K562 (cell line): ENCODE results near the gene ZNF549. TPM values are rescaled to one million over a fixed set of nuclear protein-coding genes. Genes with fewer than 3 reads are reported as not detected.

Source experiments
- ATAC-seq: fragments of 200-7000 bp; cut with Tn5 transposase; 3 replicates; pipeline ENCODE4 v1.9.1; 2020; ENCODE audit warnings: moderate library complexity
- BruUV-seq: library from RNA; stranded (reverse); fragments of 400-500 nt; replicated peaks from 2 replicates; lab custom pipeline; 2021; lab: Mats Ljungman, UMichigan
- CTCF ChIA-PET: fragments of 300-600 bp; formaldehyde crosslinking; extraction: SDS; loops from one replicate; lab custom pipeline; 2021; ENCODE audit warnings: low intra/inter-chr PET ratio; lab: Yijun Ruan, JAX
- POLR2A ChIA-PET: fragments of 300-600, 350-650 bp; sonication (Branson Sonifier 250); formaldehyde crosslinking; extraction: SDS; loops from one replicate; lab custom pipeline; 2021; ENCODE audit warnings: antibody characterized with exemption, inconsistent platforms; lab: Yijun Ruan, JAX
- DNase-seq, 4 experiments: peaks; one replicate each; pipeline versions ENCODE4 v3.0.0 to v3.0.0-alpha.2; 2011 to 2018; ENCODE audit warnings: low spot score in 3 of 4, mixed read lengths in 3 of 4; ENCODE audit errors: extremely low read depth in 1 of 4
- FAIRE-seq: peaks from 2 replicates; lab custom pipeline; 2011; peaks lifted over from hg19 to GRCh38; lab: Jason Lieb, UNC
- H2AFZ ChIP-seq: 2 replicates; pipeline ENCODE4 v1.6.0; 2011; ENCODE audit warnings: low read depth, low read length, control low read depth, inconsistent platforms
- H3K27ac ChIP-seq: fragments of 200-600 bp; 3 replicates; pipeline ENCODE4 v1.8.0; 2011; ENCODE audit warnings: low read depth, mild to moderate bottlenecking, control low read depth, inconsistent platforms, low read length, moderate library complexity, mixed read lengths; ENCODE audit errors: extremely low read depth
- H3K27me3 ChIP-seq, 2 experiments: fragments of 300-600 bp in 1 of 2; 2 replicates in 1 of 2; 3 replicates in 1 of 2; pipeline versions ENCODE4 v1.6.0 to v1.8.0; 2011; ENCODE audit warnings: inconsistent platforms in 2 of 2, low read length in 2 of 2, mild to moderate bottlenecking in 1 of 2, mixed read lengths in 1 of 2, moderate library complexity in 1 of 2; ENCODE audit not compliant: control insufficient read depth in 2 of 2, insufficient read depth in 2 of 2
- H3K36me3 ChIP-seq: fragments of 300-600 bp; 3 replicates; pipeline ENCODE4 v1.8.0; 2011; ENCODE audit warnings: mild to moderate bottlenecking, low read length, inconsistent platforms; ENCODE audit not compliant: control insufficient read depth, insufficient read depth
- H3K4me1 ChIP-seq, 2 experiments: fragments of 200-600 bp in 1 of 2; replicated peaks in 1 of 2; 2 replicates in 1 of 2; 3 replicates in 1 of 2; pipeline versions ENCODE4 v1.5.1 to v1.8.0; 2011; ENCODE audit warnings: inconsistent platforms in 2 of 2, low read length in 2 of 2, mild to moderate bottlenecking in 1 of 2, mixed read lengths in 1 of 2, moderate library complexity in 1 of 2; ENCODE audit not compliant: control insufficient read depth in 2 of 2, insufficient read depth in 2 of 2
- H3K4me2 ChIP-seq: 2 replicates; pipeline ENCODE4 v1.6.1; 2011; ENCODE audit warnings: low read length, control low read depth, inconsistent platforms, mixed read lengths; ENCODE audit not compliant: insufficient read depth
- H3K4me3 ChIP-seq: fragments of 200-600 bp; sonication (generic), shearing (Covaris generic); 2 replicates; pipeline ENCODE4 v1.5.1; 2016; ENCODE audit warnings: control low read depth, inconsistent platforms
- H3K79me2 ChIP-seq: fragments of 200-600 bp; 3 replicates; pipeline ENCODE4 v1.8.0; 2011; ENCODE audit warnings: low read length, inconsistent platforms; ENCODE audit not compliant: control insufficient read depth, insufficient read depth
- H3K9ac ChIP-seq, 2 experiments: 2 replicates each; pipeline versions ENCODE4 v1.6.0 to v1.6.1; 2011; ENCODE audit warnings: low read depth in 2 of 2, low read length in 2 of 2, control low read depth in 1 of 2, inconsistent platforms in 1 of 2, mild to moderate bottlenecking in 1 of 2, mixed read lengths in 1 of 2; ENCODE audit not compliant: insufficient read depth in 1 of 2
- H3K9me1 ChIP-seq: one replicate; pipeline ENCODE4 v1.6.0; 2011; ENCODE audit warnings: inconsistent platforms, mild to moderate bottlenecking, low read length, moderate library complexity; ENCODE audit not compliant: control insufficient read depth, insufficient read depth
- H3K9me3 ChIP-seq: replicated peaks from 2 replicates; pipeline ENCODE4 v1.5.1; 2011; ENCODE audit warnings: low read depth, low read length, inconsistent platforms; ENCODE audit not compliant: control insufficient read depth, insufficient read depth
- H4K20me1 ChIP-seq: replicated peaks from 2 replicates; pipeline ENCODE4 v1.6.1; 2011; ENCODE audit warnings: low read length, inconsistent platforms, mixed read lengths; ENCODE audit not compliant: control insufficient read depth, insufficient read depth
- ARID1B ChIP-seq: fragments of 450-650 bp; IDR thresholded peaks from 2 replicates; pipeline ENCODE4 v1.6.1; 2016; ENCODE audit warnings: antibody characterized with exemption, mild to moderate bottlenecking, inconsistent platforms
- CBX8 ChIP-seq: fragments of 200-600 bp; sonication (generic); IDR thresholded peaks from 2 replicates; pipeline ENCODE4 v1.6.1; 2012; ENCODE audit warnings: borderline replicate concordance, mixed run types, low read depth, mild to moderate bottlenecking, moderate library complexity, mixed read lengths, low read length, control low read depth, inconsistent platforms; ENCODE audit not compliant: poor library complexity, severe bottlenecking; ENCODE audit errors: extremely low read depth
- CHD2 ChIP-seq: IDR thresholded peaks from 2 replicates; pipeline ENCODE4 v1.6.1; 2011; ENCODE audit warnings: low read depth, low read length
- ESRRA ChIP-seq: fragments of 450-650 bp; IDR thresholded peaks from 2 replicates; pipeline ENCODE4 v1.6.1; 2014; ENCODE audit warnings: low read depth, mild to moderate bottlenecking, moderate library complexity, borderline replicate concordance
- GABPA ChIP-seq: fragments of 200-800 bp; sonication (Bioruptor generic); conservative IDR thresholded peaks from 2 replicates; pipeline ENCODE4 v1.6.1; 2016; ENCODE audit warnings: low read depth, missing genetic modification characterization, missing compliant biosample characterization
- GABPB1 ChIP-seq: sonication (generic); formaldehyde crosslinking; IDR thresholded peaks from 2 replicates; pipeline ENCODE4 v1.8.0; 2022; ENCODE audit warnings: mild to moderate bottlenecking, missing genetic modification reagents
- HMG20A ChIP-seq: fragments of 450-650 bp; formaldehyde crosslinking; conservative IDR thresholded peaks from 2 replicates; pipeline ENCODE4 v1.4.0; 2020; ENCODE audit warnings: mild to moderate bottlenecking, mixed read lengths
- NCOA6 ChIP-seq: fragments of 450-650 bp; IDR thresholded peaks from 2 replicates; pipeline ENCODE4 v1.6.1; 2017; ENCODE audit warnings: mild to moderate bottlenecking
- RBM22 ChIP-seq: fragments of 200-400 bp; formaldehyde crosslinking; IDR thresholded peaks from 2 replicates; pipeline ENCODE4 v1.6.1; 2018; ENCODE audit warnings: low read length, low read depth; ENCODE audit not compliant: poor library complexity, severe bottlenecking
- RFX1 ChIP-seq: fragments of 450-650 bp; IDR thresholded peaks from 2 replicates; pipeline ENCODE4 v1.6.1; 2016; ENCODE audit warnings: mild to moderate bottlenecking, moderate library complexity
- SAFB ChIP-seq: fragments of 200-400 bp; formaldehyde crosslinking; IDR thresholded peaks from 2 replicates; pipeline ENCODE4 v1.6.1; 2017; ENCODE audit warnings: low read depth, low read length, borderline replicate concordance
- SMAD1 ChIP-seq: fragments of 150-350 bp; IDR thresholded peaks from 2 replicates; pipeline ENCODE4 v1.6.1; 2014; ENCODE audit warnings: low read length, low read depth; ENCODE audit not compliant: partially characterized antibody
- SP1 ChIP-seq: sonication (generic); formaldehyde crosslinking; IDR thresholded peaks from 2 replicates; pipeline ENCODE4 v1.8.1; 2022; ENCODE audit warnings: mild to moderate bottlenecking, missing genetic modification reagents
- SREBF1 ChIP-seq: fragments of 150-350 bp; IDR thresholded peaks from 2 replicates; pipeline ENCODE4 v1.6.1; 2014; ENCODE audit warnings: antibody characterized with exemption, low read depth, low read length, borderline replicate concordance
- STAT5A ChIP-seq: IDR thresholded peaks from 2 replicates; pipeline ENCODE4 v1.6.1; 2012; ENCODE audit warnings: low read length, inconsistent platforms, borderline replicate concordance
- SUPT5H ChIP-seq: fragments of 450-650 bp; IDR thresholded peaks from 2 replicates; pipeline ENCODE4 v1.6.1; 2016
- ZNF121 ChIP-seq: sonication (generic); formaldehyde crosslinking; conservative IDR thresholded peaks from 2 replicates; pipeline ENCODE4 v1.8.0; 2022; ENCODE audit warnings: missing genetic modification reagents
- WGBS: fragments of 100-300 bp; shearing (Covaris generic); methylation state at CpG from one replicate; pipeline ENCODE4 v1.1.6; 2016; ENCODE audit warnings: low coverage, mixed read lengths; ENCODE audit not compliant: insufficient coverage; ENCODE audit errors: missing lambda C conversion rate; 5-methylcytosine and 5-hydroxymethylcytosine counted together
- in situ Hi-C: fragments of 300-500 bp; cut with MboI; formaldehyde crosslinking; loops from 4 replicates; pipeline ENCODE4 v1.15.0; 2018; ENCODE audit warnings: inconsistent platforms, mixed read lengths
- intact Hi-C: fragments of 100-400 bp; cut with micrococcal nuclease; formaldehyde crosslinking; loops from 2 replicates; pipeline ENCODE4 v1.14.2; 2022
- polyA plus RNA-seq, 8 experiments: library from polyadenylated mRNA; depleted of rRNA in 4 of 8; stranded (reverse) in 5 of 8; unstranded in 3 of 8; fragments of >200 nt; fragmentation: Nextera tagmentation in 2 of 8; fragmentation: Illumina TruSeq in 1 of 8; extraction: Ambion mirVana in 2 of 8; extraction: Trizol in 1 of 8; gene quantifications; 2 replicates each; pipeline versions ENCODE4 v1.2.1 to v1.2.3, GENCODE V29; 2011 to 2014; ENCODE audit warnings: inconsistent platforms in 1 of 8, missing spikeins in 1 of 8
- total RNA-seq, 7 experiments: library from RNA; depleted of rRNA in 6 of 7; stranded (reverse); fragments of >200 nt in 6 of 7; fragmentation: Illumina TruSeq in 2 of 7; extraction: Trizol in 2 of 7; gene quantifications; 2 replicates each; pipeline versions ENCODE4 v1.2.1 to v1.2.3, GENCODE V29; 2011 to 2021; ENCODE audit warnings: low replicate concordance in 1 of 7

ZNF549 gene
- total and polyA plus RNA-seq, 9 of the 15 experiments (the other 6 are each of a cell fraction or from before 2014, with no cell fraction given): 0.03 to 0.68 (median 0.25) TPM

DNA sequence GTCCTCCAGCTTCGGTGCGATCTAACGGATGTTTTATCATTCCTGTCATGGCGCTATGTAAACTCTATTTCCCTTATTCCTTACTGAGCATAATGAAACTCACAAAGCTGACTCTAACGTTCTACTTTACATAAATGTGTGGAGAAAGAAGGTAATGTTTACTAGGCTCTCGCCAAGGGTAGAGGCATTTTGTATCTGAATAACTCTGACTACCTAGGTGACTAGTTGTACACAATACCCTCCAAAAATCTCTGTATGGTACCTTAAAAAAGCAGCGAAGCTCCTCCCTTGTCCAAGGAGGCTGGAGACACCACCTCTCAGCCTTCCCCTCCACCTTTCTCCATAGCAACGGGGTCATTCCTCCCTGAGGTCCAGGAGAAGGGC is 72.2 kb downstream of the ZNF549 start:
- Histone ChIP-seq H3K36me3 (no peaks in the 10 kb centered on the region; the same call in 2 of the 3 replicates), H3K9me1 (no peaks in the 10 kb centered on the region), H2AFZ (peak overlapping the region; percentile 64), H3K9ac (no peak overlapping the region; a peak in 1 of 4 replicates), H4K20me1 (no peaks in the 10 kb centered on the region), H3K4me3 (peak overlapping the region; percentile 74), H3K4me1 (peaks cover 0 to 10% of the 10 kb centered on the region in 2 experiments; a peak in 3 of 5 replicates), H3K79me2 (peaks cover 3% of the 10 kb centered on the region; the same call in 2 of the 3 replicates), H3K27me3 (no peaks in the 10 kb centered on the region), H3K27ac (no peak overlapping the region), H3K4me2 (peak overlapping the region; percentile 85), H3K9me3 (no peaks in the 10 kb centered on the region; the same call in 1 of the 2 replicates)
- intact Hi-C loops: no loop called here
- in situ Hi-C loops: no loop called here
- FAIRE-seq (no peak), ATAC-seq (no peak), DNase-seq (no peak)
- TF ChIP-seq RFX1 (peak; percentile 64), SUPT5H (no peak)
- ChIA-PET POLR2A (no interaction called here), CTCF (no interaction called here)
- 30% methylated on average over 7 of the region's 8 CpGs for WGBS
- no TSS peak for BruUV-seq

- ATAC-seq: peak; percentile 100
- Histone ChIP-seq H3K36me3 (peaks cover 4% of the 10 kb centered on the region; the same call in 2 of the 3 replicates), H3K27ac (no peak within 1 kb of the TSS; the same call in 2 of the 3 replicates), H3K4me2 (peak within 1 kb of the TSS; percentile 85), H3K79me2 (peaks cover 3% of the 10 kb centered on the region; the same call in 2 of the 3 replicates), H3K4me1 (peaks cover 0 to 10% of the 10 kb centered on the region in 2 experiments; a peak in 3 of 5 replicates), H3K27me3 (no peaks in the 10 kb centered on the region), H3K9me1 (no peaks in the 10 kb centered on the region), H3K4me3 (peak within 1 kb of the TSS; percentile 74), H3K9ac (peak within 1 kb of the TSS; percentile 54 to 89; a peak in 3 of 4 replicates), H2AFZ (peak within 1 kb of the TSS; percentile 88), H4K20me1 (no peaks in the 10 kb centered on the region), H3K9me3 (no peaks in the 10 kb centered on the region; the same call in none of the 2 replicates)
- no TSS peak for BruUV-seq
- intact Hi-C loops (no loop called here), in situ Hi-C loops (no loop called here)
- FAIRE-seq: peak; percentile 98
- peak; percentile 89 to 94 (median 92) for DNase-seq
- 3% methylated on average over 35 of the region's 53 CpGs for WGBS
- ChIA-PET POLR2A (interaction anchor here (0.6 kb wide), 1 partner anchor 96 kb away, joined by 3 read pairs; no protein-coding TSS in a partner anchor), CTCF (no interaction called here)
- peak; percentile 94 for TF ChIP-seq GABPB1 (CRISPR knock-in tag)
- peak; percentile 52; the same call in 1 of the 2 replicates for TF ChIP-seq SP1 (CRISPR knock-in tag)
- TF ChIP-seq ESRRA: peak; percentile 40; the same call in 1 of the 2 replicates
- no peak for TF ChIP-seq STAT5A
- peak; percentile 97 for TF ChIP-seq SMAD1
- no peak for TF ChIP-seq SAFB
- TF ChIP-seq CBX8: no peak
- TF ChIP-seq ZNF121: no peak
- peak; percentile 96 for TF ChIP-seq GABPA (tag)
- TF ChIP-seq HMG20A (CRISPR knock-in tag): no peak
- no peak for TF ChIP-seq CHD2
- TF ChIP-seq ARID1B: no peak
- no peak for TF ChIP-seq NCOA6
- no peak for TF ChIP-seq RBM22
- no peak for TF ChIP-seq SREBF1
These were observed 72.7 kb downstream of the ZNF549 start, which contains the start of gene ZNF530 for GRCh38 chr19:57599761-57600383. ZNF530 (plus strand) TSS chr19:57599885; CDS start chr19:57604346, 4,461 bp downstream.
